Measurements from ENCODE around the gene UBFD1. TPM values are rescaled to one million over a fixed set of nuclear protein-coding genes. Genes with fewer than 3 reads are reported as not detected.

UBFD1 gene
- total and polyA plus RNA-seq, 10 of the 15 experiments (the other 5 are each of a cell fraction or from before 2014, with no cell fraction given) = 7.3 to 48.5 (median 32.1) TPM

DNA sequence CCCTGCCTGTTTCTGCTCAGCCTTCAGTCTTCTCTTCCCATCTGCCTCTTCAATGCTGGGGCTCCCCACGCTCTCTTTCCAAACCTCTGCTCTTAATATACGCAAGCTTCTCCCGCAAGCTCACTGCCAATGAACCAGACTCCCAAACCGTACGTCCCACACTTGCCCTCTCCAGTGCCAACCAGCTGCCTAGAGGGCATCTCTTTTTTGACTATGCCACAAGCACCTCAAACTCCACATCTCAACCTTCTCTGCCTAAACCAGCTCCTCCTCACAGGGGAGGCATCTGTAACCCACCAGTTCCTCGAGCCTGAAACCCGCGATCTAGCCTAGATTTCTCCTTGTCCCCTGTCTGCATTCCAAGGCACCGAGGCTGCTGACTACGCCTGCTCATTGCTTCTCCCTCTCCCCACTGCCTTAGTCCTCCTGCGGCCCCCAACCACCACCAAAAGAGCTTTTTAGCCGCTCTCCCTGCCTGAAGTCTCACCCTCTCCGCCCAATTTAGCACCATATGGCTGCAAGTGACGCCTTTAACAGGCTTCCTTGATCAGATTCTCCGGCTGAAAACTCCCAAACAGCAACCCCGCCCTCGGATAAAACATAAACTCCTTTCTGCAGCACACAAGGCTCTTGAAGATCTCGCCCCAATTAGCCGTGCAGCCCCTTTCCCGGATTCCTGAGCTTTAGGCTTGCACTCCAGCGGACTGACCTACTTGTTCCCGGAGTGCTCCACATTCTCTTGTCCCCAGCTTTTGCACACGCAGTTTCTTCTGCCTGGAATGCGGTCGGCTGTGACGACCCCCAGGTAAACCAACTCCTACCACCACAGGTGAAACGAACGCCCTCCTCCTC, 48.7 kb upstream of the UBFD1 start (continued):
- TF ChIP-seq E4F1 (IDR thresholded peaks at IDR 0.05; ENCODE audit: borderline replicate concordance, partially characterized antibody) = no peak
- TF ChIP-seq, protein P1, sequence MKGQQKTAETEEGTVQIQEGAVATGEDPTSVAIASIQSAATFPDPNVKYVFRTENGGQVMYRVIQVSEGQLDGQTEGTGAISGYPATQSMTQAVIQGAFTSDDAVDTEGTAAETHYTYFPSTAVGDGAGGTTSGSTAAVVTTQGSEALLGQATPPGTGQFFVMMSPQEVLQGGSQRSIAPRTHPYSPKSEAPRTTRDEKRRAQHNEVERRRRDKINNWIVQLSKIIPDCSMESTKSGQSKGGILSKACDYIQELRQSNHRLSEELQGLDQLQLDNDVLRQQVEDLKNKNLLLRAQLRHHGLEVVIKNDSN (IDR thresholded peaks at IDR 0.05; ENCODE audit: borderline replicate concordance, extremely low read length, insufficient read depth, low read depth, low read length) = no peak

GRCh38 chr16:23509441-23509754, 48.1 kb upstream of the UBFD1 start:
- peaks cover 62% of the 10 kb centered on the region for H3K79me2 ChIP-seq (ENCODE audit: control insufficient read depth, insufficient read depth, low read length)
- peak overlapping the region; percentile 91 for H3K4me2 ChIP-seq (ENCODE audit: control insufficient read depth, insufficient read depth)
- WGBS (ENCODE audit: insufficient coverage, insufficient replicate concordance, low lambda C conversion rate, missing lambda C conversion rate) = 1% methylated on average over 5 of the region's 5 CpGs
- FAIRE-seq = no peak
- intact Hi-C loops (cut with micrococcal nuclease; ENCODE audit: unreplicated experiment) (loop anchor here (5.0 kb wide), 3 partner anchors 57 to 217 kb away; partner anchors contain the start of genes COG7 and NDUFAB1), in situ Hi-C loops (cut with MboI) (loop anchor here (10.0 kb wide), 1 partner anchor 335 kb away; no protein-coding TSS in a partner anchor)
- H3K27me3 ChIP-seq (replicated peaks in 1 of 2; ENCODE audit: control insufficient read depth in 2 of 2, insufficient read depth in 2 of 2, low read length in 1 of 2) = no peaks in the 10 kb centered on the region
- ChIA-PET SMC1A (ENCODE audit: uncharacterized antibody, unreplicated experiment) (interaction anchor here (2.8 to 7.9 kb wide), 3 partner anchors 11 to 75 kb away, joined by 10 to 61 read pairs (median 48); no protein-coding TSS in a partner anchor), RAD21 (ENCODE audit: unreplicated experiment) (interaction anchor here (0.8 kb wide), 1 partner anchor 88 kb away, joined by 4 read pairs; no protein-coding TSS in a partner anchor), CTCF (interaction anchor here (0.6 to 5.1 kb wide), 4 partner anchors 47 to 222 kb away, joined by 3 to 35 read pairs (median 6); partner anchors contain the start of genes EARS2 and UBFD1), POLR2A (interaction anchor here (1.1 to 2.1 kb wide), 3 partner anchors 9 to 12 kb away, joined by 3 to 6 read pairs (median 4); no protein-coding TSS in a partner anchor)
- H3K9me3 ChIP-seq (replicated peaks; ENCODE audit: control insufficient read depth, insufficient read depth, low read length) = no peaks in the 10 kb centered on the region
- H3K4me3 ChIP-seq = peak overlapping the region; percentile 94
- BruUV-seq (replicated peaks) = no TSS peak
- no peak for ATAC-seq
- no peak overlapping the region for H2AFZ ChIP-seq (ENCODE audit: control insufficient read depth, low read depth, low read length)
- H4K20me1 ChIP-seq (ENCODE audit: control insufficient read depth, insufficient read depth) = peaks cover 18% of the 10 kb centered on the region
- H3K4me1 ChIP-seq (ENCODE audit: control insufficient read depth, insufficient read depth, low read length) = peaks cover 26% of the 10 kb centered on the region
- peak overlapping the region; percentile 86 for H3K9ac ChIP-seq (ENCODE audit: control insufficient read depth, insufficient read depth, low read length)
- peak overlapping the region; percentile 68 for H3K27ac ChIP-seq (ENCODE audit: control insufficient read depth, insufficient read depth)
- DNase-seq (ENCODE audit: low read depth, low spot score) = no peak
- H3K36me3 ChIP-seq (ENCODE audit: control insufficient read depth in 2 of 2, insufficient read depth in 2 of 2, low read length in 1 of 2) = no peaks in the 10 kb centered on the region
- no peak for TF ChIP-seq RELB (IDR thresholded peaks at IDR 0.05; ENCODE audit: low read depth)
- no peak for TF ChIP-seq ATF7 (IDR thresholded peaks at IDR 0.05; ENCODE audit: low read depth)
- TF ChIP-seq IKZF2 (IDR thresholded peaks at IDR 0.05) = no peak
- no peak for TF ChIP-seq ZNF207 (IDR thresholded peaks at IDR 0.05; ENCODE audit: borderline replicate concordance)
- TF ChIP-seq CREM (IDR thresholded peaks at IDR 0.05; ENCODE audit: low read depth) = no peak
- TF ChIP-seq HDGF (IDR thresholded peaks at IDR 0.05) = no peak
- no peak for TF ChIP-seq RAD21 (IDR thresholded peaks at IDR 0.05; ENCODE audit: insufficient read depth, low read depth, low read length)
- no peak for TF ChIP-seq MTA3 (IDR thresholded peaks at IDR 0.05; ENCODE audit: borderline replicate concordance, low read length)
- no peak for TF ChIP-seq PML (IDR thresholded peaks at IDR 0.05; ENCODE audit: low read length)
- TF ChIP-seq POLR2AphosphoS2 (IDR thresholded peaks at IDR 0.05; ENCODE audit: low read depth, low read length) = no peak
- TF ChIP-seq MYB (IDR thresholded peaks at IDR 0.05; ENCODE audit: borderline replicate concordance, low read depth, low read length) = no peak
- TF ChIP-seq ETV6 (conservative IDR thresholded peaks at IDR 0.05 in 1 of 2, IDR thresholded peaks at IDR 0.05 in 1 of 2; ENCODE audit: borderline replicate concordance in 1 of 2, low read depth in 1 of 2) = no peak
- no peak for TF ChIP-seq CHD1 (IDR thresholded peaks at IDR 0.05; ENCODE audit: low read depth, low read length)
- no peak for TF ChIP-seq NFXL1 (IDR thresholded peaks at IDR 0.05; ENCODE audit: borderline replicate concordance)
